Motor neuron (in vitro differentiated cells): ENCODE results near the gene NEDD9. TPM values are rescaled to one million over a fixed set of nuclear protein-coding genes. Genes with fewer than 3 reads are reported as not detected.

Source experiments
- ATAC-seq, 8 experiments: fragments of 200-7000 bp; cut with Tn5 transposase; replicated peaks in 6 of 8; 2 replicates each; pipeline ENCODE4 v1.8.0; 2021; ENCODE audit warnings: mild to moderate bottlenecking in 8 of 8, moderate library complexity in 8 of 8
- H3K27ac ChIP-seq, 2 donors: fragments of 250-450 bp; sonication (Bioruptor Pico); 2 replicates each; pipeline ENCODE4 v1.9.0; 2021; ENCODE audit warnings: antibody characterized with exemption in 2 of 2, mild to moderate bottlenecking in 2 of 2, moderate library complexity in 1 of 2
- H3K4me1 ChIP-seq, 2 donors: fragments of 250-450 bp; sonication (Bioruptor Pico); replicated peaks in 1 of 2; 2 replicates each; pipeline ENCODE4 v1.6.1; 2021; ENCODE audit warnings: antibody characterized with exemption in 2 of 2, mild to moderate bottlenecking in 2 of 2, moderate library complexity in 1 of 2
- H3K4me3 ChIP-seq, 5 donors: fragments of 250-450 bp; sonication (Bioruptor Pico); 2 replicates each; pipeline ENCODE4 v1.9.0; 2021; ENCODE audit warnings: antibody characterized with exemption in 5 of 5, mild to moderate bottlenecking in 5 of 5, moderate library complexity in 4 of 5
- WGBS, 10 experiments: fragments of 450-650 bp; shearing (Covaris generic); methylation state at CpG; one replicate each; pipeline ENCODE4 v1.0.0; 2022; 5-methylcytosine and 5-hydroxymethylcytosine counted together
- in situ Hi-C, 9 experiments: fragments of 400-800 bp; cut with MboI; loops; one replicate each; pipeline ENCODE4 v1.15.0; 2021; ENCODE audit warnings: low sequenced_read_pairs in 9 of 9, low pct_unique_long_range_greater_than_20kb in 2 of 9; ENCODE audit not compliant: unreplicated experiment in 9 of 9
- total RNA-seq, 8 experiments: library from RNA; unstranded; fragments of 300-600 nt; gene quantifications; 2 replicates each; pipeline versions ENCODE4 v1.2.3 to v1.2.4, GENCODE V29; 2022

Gene NEDD9
- total RNA-seq, 8 experiments from 2014 or later, result 1.4 to 48.0 (median 6.5) TPM

- H3K4me1 ChIP-seq, result no peaks in the 10 kb centered on the region
- ATAC-seq, result no peak
- no peak overlapping the region for H3K4me3 ChIP-seq
- in situ Hi-C loops, result no loop called here
- H3K27ac ChIP-seq, result no peak overlapping the region
- 88 to 100% (median 95%) methylated on average over 4 to 17 of the region's 17 CpGs; no CpG with 5 or more reads in 3 of the 10 experiments for WGBS, 10 experiments
Observed at GRCh38 chr6:11185204-11185842, 47.1 kb downstream of the NEDD9 start.

- H3K4me1 ChIP-seq, result no peaks in the 10 kb centered on the region
- H3K27ac ChIP-seq, result no peak overlapping the region
- ATAC-seq, result peak in 1 of 8 experiments; percentile 29
- in situ Hi-C loops, result no loop called here
- H3K4me3 ChIP-seq, result no peak overlapping the region
- WGBS, 10 experiments, result 80 to 100% (median 100%) methylated on average over 1 to 3 of the region's 3 CpGs; no CpG with 5 or more reads in 3 of the 10 experiments
Observed at GRCh38 chr6:11183761-11184362, 48.6 kb downstream of the NEDD9 start.

DNA sequence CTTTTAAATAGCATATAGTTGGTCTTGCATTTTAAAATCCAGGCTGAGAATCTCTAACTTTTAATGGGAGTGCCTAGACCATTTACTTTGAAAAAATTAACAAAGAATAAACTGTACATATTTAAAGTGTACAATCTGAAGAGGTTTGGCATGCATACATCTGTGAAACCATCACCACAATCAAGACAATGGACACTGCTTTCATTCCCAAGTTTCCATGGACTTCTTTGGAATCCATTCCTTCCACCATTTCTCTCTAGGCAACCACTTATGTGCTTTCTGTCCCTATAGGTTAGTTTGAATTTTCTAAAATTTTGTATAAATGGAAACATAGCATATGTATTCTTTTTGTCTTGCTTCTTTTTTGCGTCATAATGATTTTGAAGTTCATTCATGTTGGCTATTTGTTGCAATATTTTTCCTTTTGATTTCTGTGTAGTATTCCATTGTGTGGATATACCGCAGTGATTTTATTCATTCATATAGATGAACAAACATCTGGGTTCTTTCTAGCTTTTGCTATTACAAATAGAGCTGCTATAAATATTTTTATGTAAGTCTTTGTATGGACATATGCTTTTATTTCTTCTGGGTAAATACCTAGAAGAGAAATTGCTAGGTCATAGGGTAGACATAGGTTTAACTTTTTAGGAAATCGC lies 50.9 kb downstream of the NEDD9 start:
- WGBS, 10 experiments, result 90 to 100% (median 99%) methylated on average over 2 to 3 of the region's 3 CpGs
- H3K4me3 ChIP-seq, result no peak overlapping the region
- in situ Hi-C loops, result no loop called here
- no peak overlapping the region for H3K27ac ChIP-seq
- no peaks in the 10 kb centered on the region for H3K4me1 ChIP-seq
- no peak for ATAC-seq

DNA sequence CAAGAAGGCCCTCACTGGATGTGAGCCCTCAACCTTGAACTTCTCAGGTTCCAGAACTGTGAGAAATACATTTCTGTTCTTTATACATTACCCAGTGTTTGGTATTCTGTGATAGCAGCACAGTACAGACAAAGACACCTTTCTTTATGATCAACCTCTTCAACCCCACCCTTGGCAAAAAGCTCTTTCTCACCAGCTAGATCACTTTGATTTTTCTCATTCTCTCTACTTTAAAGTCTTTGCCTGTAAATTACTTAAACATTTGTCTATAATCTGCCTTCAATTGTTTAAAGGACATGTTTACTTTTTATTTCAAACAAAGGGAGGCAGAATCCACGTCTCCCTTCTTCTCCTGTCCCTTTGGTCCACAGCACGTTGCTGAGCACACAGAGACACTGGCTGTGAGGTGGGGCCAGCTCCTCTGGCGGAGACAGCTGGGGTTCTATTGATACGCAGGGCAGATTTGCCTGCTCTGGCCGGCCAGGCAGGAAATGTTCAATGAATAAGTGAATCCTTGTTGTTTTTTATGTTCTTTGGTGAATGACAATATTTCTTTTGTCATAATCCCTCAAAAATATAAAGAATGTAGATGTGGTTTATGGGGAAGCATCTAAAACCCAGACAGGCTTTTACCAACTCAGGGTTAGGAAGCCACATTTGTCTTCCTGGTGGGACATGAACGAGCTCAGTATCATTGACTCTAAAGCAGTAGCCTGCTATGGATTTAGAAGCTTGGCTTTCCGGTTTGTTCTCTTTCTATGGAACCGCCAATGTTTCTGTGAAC lies 52.9 kb downstream of the NEDD9 start:
- peak in 2 of 8 experiments; percentile 26 to 70 for ATAC-seq
- H3K27ac ChIP-seq, result no peak overlapping the region
- in situ Hi-C loops, result no loop called here
- H3K4me1 ChIP-seq, result no peaks in the 10 kb centered on the region
- no peak overlapping the region for H3K4me3 ChIP-seq
- 36 to 92% (median 52%) methylated on average over 2 to 8 of the region's 8 CpGs for WGBS, 10 experiments

DNA sequence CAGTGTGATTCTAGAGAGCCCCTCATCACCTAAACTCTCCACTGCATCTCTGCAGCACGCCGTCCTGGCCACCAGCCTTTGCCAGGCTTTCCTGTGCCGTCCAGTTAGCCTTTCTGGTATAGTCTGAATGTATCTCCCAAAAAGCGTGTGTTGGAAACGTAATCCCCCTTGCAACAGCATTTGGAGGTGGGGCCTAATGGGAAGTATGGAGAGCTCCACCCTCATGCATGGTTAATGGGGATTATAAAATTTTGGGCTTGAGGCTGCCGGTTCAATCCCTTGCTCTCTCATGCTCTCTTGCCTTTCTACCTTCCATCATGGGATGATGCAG lies 53.4 kb downstream of the NEDD9 start:
- 0 to 100% (median 67%) methylated on average over 1 to 4 of the region's 6 CpGs; no CpG with 5 or more reads in 1 of the 10 experiments for WGBS, 10 experiments
- H3K4me3 ChIP-seq, result no peak overlapping the region
- no peak overlapping the region for H3K27ac ChIP-seq
- in situ Hi-C loops, result no loop called here
- ATAC-seq, result peak in 1 of 8 experiments; percentile 40
- no peaks in the 10 kb centered on the region for H3K4me1 ChIP-seq

DNA sequence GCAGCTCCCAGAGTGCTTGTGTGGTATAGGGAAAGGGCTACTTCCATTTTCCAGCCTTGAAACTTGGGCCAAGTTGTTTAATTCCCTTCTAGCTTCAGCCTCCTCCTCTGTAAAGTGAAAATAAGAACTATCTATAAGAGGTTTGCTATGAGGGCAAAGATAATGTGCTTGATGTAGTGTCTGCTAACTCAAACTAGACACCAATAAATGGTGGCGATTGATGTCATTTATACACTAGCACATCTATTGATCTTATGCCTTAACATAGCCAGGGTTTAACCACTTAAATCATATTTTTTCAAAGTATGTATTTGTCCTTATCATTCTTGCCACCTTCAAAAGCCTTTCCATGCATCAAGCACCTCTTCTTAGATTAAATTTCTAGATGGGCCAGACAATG lies 55.2 kb downstream of the NEDD9 start:
- no peak for ATAC-seq
- in situ Hi-C loops, result no loop called here
- H3K27ac ChIP-seq, result no peak overlapping the region
- WGBS, 10 experiments, result 88 to 100% (median 100%) methylated on average over 1 of the region's 1 CpG; no CpG with 5 or more reads in 4 of the 10 experiments
- H3K4me3 ChIP-seq, result no peak overlapping the region
- peaks cover 10 to 12% of the 10 kb centered on the region in 2 donors for H3K4me1 ChIP-seq

- in situ Hi-C loops, result loop anchor here in 2 of 9 experiments (25.0 kb wide), 1 partner anchor 313 kb away; no protein-coding TSS in a partner anchor
- Histone ChIP-seq H3K4me1 (peaks cover 10 to 13% of the 10 kb centered on the region in 2 donors), H3K27ac (no peak overlapping the region), H3K4me3 (no peak overlapping the region)
- 71 to 100% (median 93%) methylated on average over 1 to 5 of the region's 5 CpGs; no CpG with 5 or more reads in 2 of the 10 experiments for WGBS, 10 experiments
- no peak for ATAC-seq
Observed at GRCh38 chr6:11174242-11174611, 58.2 kb downstream of the NEDD9 start.

DNA sequence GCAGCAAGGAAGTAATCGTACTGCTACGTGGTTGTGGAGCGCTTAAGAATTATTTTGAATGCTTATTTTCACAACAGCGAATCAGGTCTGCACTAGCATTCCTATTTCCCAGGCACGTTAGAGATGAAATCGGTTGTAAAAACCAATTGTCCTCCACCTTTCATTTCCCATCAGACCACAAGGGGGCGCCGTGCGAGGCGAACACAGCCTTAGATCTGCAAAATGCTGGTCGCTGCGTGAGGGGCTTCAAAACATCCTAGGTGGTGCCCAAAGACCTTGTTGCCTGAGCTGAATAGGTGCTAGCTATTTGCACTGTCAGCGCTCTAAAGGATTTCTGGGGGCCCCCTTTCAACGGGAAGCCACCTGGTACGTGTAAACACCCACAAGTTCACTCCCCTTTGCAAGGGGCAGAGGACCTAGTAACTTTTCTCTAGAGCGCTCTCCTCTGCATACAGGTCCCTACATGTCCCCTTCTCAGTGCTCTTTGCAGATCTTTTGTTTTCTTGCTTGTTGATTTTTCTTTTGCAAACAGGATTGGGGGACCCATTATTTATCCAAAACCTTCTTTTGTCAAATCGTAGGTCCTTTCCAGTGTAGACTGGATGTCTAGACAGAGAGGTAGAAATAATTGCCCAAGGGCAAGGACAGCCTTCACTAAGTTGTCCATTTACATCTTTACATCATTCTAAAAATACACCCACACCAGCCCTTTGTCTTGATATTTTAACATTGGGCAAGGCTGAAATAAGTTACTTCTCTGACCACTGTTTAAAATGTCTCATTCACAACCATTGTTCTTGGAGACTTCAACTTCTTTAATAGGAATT lies 59.8 kb downstream of the NEDD9 start:
- Histone ChIP-seq H3K27ac (no peak overlapping the region), H3K4me1 (peaks cover 10 to 16% of the 10 kb centered on the region in 2 donors), H3K4me3 (no peak overlapping the region)
- peak in 7 of 8 experiments; percentile 41 to 84 (median 57) for ATAC-seq
- WGBS, 10 experiments, result 25 to 80% (median 42%) methylated on average over 1 to 15 of the region's 17 CpGs; no CpG with 5 or more reads in 1 of the 10 experiments
- in situ Hi-C loops, result loop anchor here in 2 of 9 experiments (25.0 kb wide), 1 partner anchor 315 kb away; no protein-coding TSS in a partner anchor

- Histone ChIP-seq H3K4me1 (peaks cover 10 to 16% of the 10 kb centered on the region in 2 donors), H3K27ac (no peak overlapping the region), H3K4me3 (no peak overlapping the region)
- in situ Hi-C loops, result loop anchor here in 2 of 9 experiments (25.0 kb wide), 1 partner anchor 315 kb away; no protein-coding TSS in a partner anchor
- ATAC-seq, result no peak
- 80 to 100% (median 100%) methylated on average over 1 to 8 of the region's 13 CpGs; no CpG with 5 or more reads in 1 of the 10 experiments for WGBS, 10 experiments
Observed at GRCh38 chr6:11171952-11172351, 60.5 kb downstream of the NEDD9 start.

DNA sequence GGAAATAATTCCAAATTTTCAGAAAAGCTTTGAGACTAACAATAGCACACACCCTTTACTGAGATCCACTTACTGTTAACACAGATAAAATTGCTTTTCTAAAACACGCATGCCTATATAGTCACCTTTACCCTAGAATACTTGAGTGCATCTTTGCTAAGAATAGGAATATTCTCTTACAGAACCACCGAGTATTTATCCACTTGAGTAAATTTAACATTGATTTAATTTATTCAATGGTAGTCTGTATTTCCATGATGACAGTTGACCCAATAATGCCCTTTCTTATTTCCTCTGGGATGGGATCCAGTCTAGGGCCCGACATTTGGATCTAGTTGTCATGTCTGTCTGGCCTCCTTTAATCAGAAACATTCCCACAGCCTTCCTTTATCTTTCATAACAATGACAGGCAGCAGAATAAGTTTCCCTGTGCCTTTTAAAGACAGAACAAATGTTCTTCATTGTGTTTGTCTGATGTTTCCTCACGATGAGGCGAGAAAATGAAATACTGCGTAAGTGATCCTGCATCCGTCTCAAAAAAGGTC lies 64.3 kb downstream of the NEDD9 start:
- Histone ChIP-seq H3K4me3 (no peak overlapping the region), H3K4me1 (peaks cover 5 to 12% of the 10 kb centered on the region in 2 donors), H3K27ac (no peak overlapping the region)
- ATAC-seq, result no peak
- WGBS, 10 experiments, result 30 to 100% (median 85%) methylated on average over 2 to 7 of the region's 7 CpGs; no CpG with 5 or more reads in 1 of the 10 experiments
- in situ Hi-C loops, result loop anchor here in 2 of 9 experiments (25.0 kb wide), 1 partner anchor 319 kb away; no protein-coding TSS in a partner anchor

- H3K4me1 ChIP-seq, result peaks cover 0 to 3% of the 10 kb centered on the region in 2 donors
- in situ Hi-C loops, result loop anchor here in 2 of 9 experiments (25.0 kb wide), 1 partner anchor 320 kb away; no protein-coding TSS in a partner anchor
- H3K4me3 ChIP-seq, result no peak overlapping the region
- 50 to 100% (median 80%) methylated on average over 1 to 2 of the region's 4 CpGs; no CpG with 5 or more reads in 4 of the 10 experiments for WGBS, 10 experiments
- H3K27ac ChIP-seq, result no peak overlapping the region
- ATAC-seq, result no peak
Observed at GRCh38 chr6:11166948-11167347, 65.5 kb downstream of the NEDD9 start.
